HepG2 (cell line): ENCODE data around the gene NOS1AP. TPM values are rescaled to one million over a fixed set of nuclear protein-coding genes. Genes with fewer than 3 reads are reported as not detected.

Experiments used
- CCAR2 ChIP-seq: fragments of 200-400 bp; formaldehyde crosslinking; optimal IDR thresholded peaks from 2 replicates; pipeline ENCODE3; 2018; ENCODE audit warnings: low read depth, mild to moderate bottlenecking, low read length, moderate library complexity
- CSRNP1 ChIP-seq: sonication (generic); formaldehyde crosslinking; IDR thresholded peaks from 2 replicates; pipeline ENCODE4 v1.8.1; 2023; ENCODE audit warnings: mild to moderate bottlenecking, missing genetic modification reagents
- FOSL2 ChIP-seq: sonication (generic); formaldehyde crosslinking; IDR thresholded peaks from 2 replicates; pipeline ENCODE4 v1.4.0; 2020; ENCODE audit warnings: missing genetic modification reagents
- HOXA7 ChIP-seq: sonication (generic); formaldehyde crosslinking; IDR thresholded peaks from 2 replicates; pipeline ENCODE4 v1.8.1; 2022; ENCODE audit warnings: mild to moderate bottlenecking, missing genetic modification reagents, moderate library complexity
- KDM3A ChIP-seq: IDR thresholded peaks from 2 replicates; pipeline ENCODE4 v1.6.1; 2018; ENCODE audit warnings: low read depth, missing compliant biosample characterization
- KLF15 ChIP-seq: sonication (generic); formaldehyde crosslinking; IDR thresholded peaks from 2 replicates; pipeline ENCODE4 v1.8.1; 2023; ENCODE audit warnings: borderline replicate concordance, mild to moderate bottlenecking, inconsistent platforms, missing genetic modification reagents, mixed read lengths
- NCOR1 ChIP-seq: fragments of 200-600 bp; sonication (generic); IDR thresholded peaks from 2 replicates; pipeline ENCODE4 v1.7.0; 2017; ENCODE audit warnings: antibody characterized with exemption, low read length, borderline replicate concordance
- RBFOX2 ChIP-seq: fragments of 200-400 bp; formaldehyde crosslinking; IDR thresholded peaks from 2 replicates; pipeline ENCODE4 v1.6.1; 2017; ENCODE audit warnings: low read depth, mild to moderate bottlenecking, low read length
- RORA ChIP-seq: sonication (generic); formaldehyde crosslinking; IDR thresholded peaks from 2 replicates; pipeline ENCODE4 v1.5.0; 2020; ENCODE audit warnings: mild to moderate bottlenecking, missing genetic modification reagents, moderate library complexity
- SNRNP70 ChIP-seq: fragments of 200-400 bp; formaldehyde crosslinking; IDR thresholded peaks from 2 replicates; pipeline ENCODE4 v1.6.1; 2017; ENCODE audit warnings: mild to moderate bottlenecking, low read depth, low read length, moderate library complexity
- SP2 ChIP-seq: sonication (generic); formaldehyde crosslinking; IDR thresholded peaks from 2 replicates; pipeline ENCODE4 v1.5.1; 2020; ENCODE audit warnings: mild to moderate bottlenecking, missing genetic modification reagents
- TBP ChIP-seq: sonication (generic); formaldehyde crosslinking; IDR thresholded peaks from 2 replicates; pipeline ENCODE4 v1.5.0; 2020; ENCODE audit warnings: missing genetic modification reagents
- TBX3 ChIP-seq: fragments of 450-650 bp; IDR thresholded peaks from 2 replicates; pipeline ENCODE4 v1.6.1; 2017; ENCODE audit warnings: antibody characterized with exemption, mild to moderate bottlenecking, inconsistent platforms, borderline replicate concordance
- THAP11 ChIP-seq: IDR thresholded peaks from 2 replicates; pipeline ENCODE4 v1.6.1; 2016; ENCODE audit warnings: missing biosample characterization, missing genetic modification reagents
- TRIM24 ChIP-seq: sonication (generic); formaldehyde crosslinking; IDR thresholded peaks from 2 replicates; pipeline ENCODE4 v1.8.0; 2022; ENCODE audit warnings: mild to moderate bottlenecking, missing genetic modification reagents
- XRCC5 ChIP-seq: fragments of 200-400 bp; formaldehyde crosslinking; optimal IDR thresholded peaks from 2 replicates; pipeline ENCODE3; 2017; ENCODE audit warnings: mild to moderate bottlenecking, low read length
- ZMYM2 ChIP-seq: sonication (generic); formaldehyde crosslinking; IDR thresholded peaks from 2 replicates; pipeline ENCODE4 v1.8.0; 2022; ENCODE audit warnings: mild to moderate bottlenecking, missing genetic modification reagents
- ZNF205 ChIP-seq: IDR thresholded peaks from 2 replicates; pipeline ENCODE4 v1.6.1; 2018; ENCODE audit warnings: missing biosample characterization, missing genetic modification reagents
- ZNF468 ChIP-seq: sonication (generic); formaldehyde crosslinking; IDR thresholded peaks from 2 replicates; pipeline ENCODE4 v1.8.0; 2022; ENCODE audit warnings: mild to moderate bottlenecking, moderate library complexity, missing genetic modification reagents
- ZNF564 ChIP-seq: sonication (generic); formaldehyde crosslinking; IDR thresholded peaks from 2 replicates; pipeline ENCODE4 v1.8.1; 2023; ENCODE audit warnings: mild to moderate bottlenecking, missing genetic modification reagents
- ZNF572 ChIP-seq: sonication (generic); formaldehyde crosslinking; IDR thresholded peaks from 2 replicates; pipeline ENCODE4 v1.5.1; 2020; ENCODE audit warnings: mild to moderate bottlenecking, missing genetic modification reagents
- ZNF781 ChIP-seq: sonication (generic); formaldehyde crosslinking; IDR thresholded peaks from 2 replicates; pipeline ENCODE4 v1.5.1; 2020; ENCODE audit warnings: borderline replicate concordance, mild to moderate bottlenecking, missing genetic modification reagents; ENCODE audit errors: not compliant biosample characterization
- polyA plus RNA-seq, 8 experiments: library from polyadenylated mRNA; depleted of rRNA in 3 of 8; stranded (reverse) in 7 of 8; unstranded in 1 of 8; fragments of >200 nt; fragmentation: Illumina TruSeq in 4 of 8; extraction: Trizol in 4 of 8; gene quantifications; 2 replicates each; pipeline versions ENCODE4 v1.2.1 to v1.2.3, GENCODE V29; 2011 to 2016; ENCODE audit warnings: low read depth in 4 of 8, missing spikeins in 1 of 8, mixed read lengths in 1 of 8; ENCODE audit not compliant: insufficient read depth in 1 of 8
- total RNA-seq, 5 experiments: library from RNA; depleted of rRNA; stranded (reverse); fragments of >200 nt; fragmentation: Illumina TruSeq; extraction: Trizol; gene quantifications; 2 replicates each; pipeline ENCODE4 v1.2.3, GENCODE V29; 2016; ENCODE audit warnings: low read depth in 1 of 5
- TF ChIP-seq, protein P1 (sequence below): sonication (generic); formaldehyde crosslinking; IDR thresholded peaks from 2 replicates; pipeline ENCODE4 v1.8.0; 2023; ENCODE audit warnings: mild to moderate bottlenecking, missing genetic modification reagents
- TF ChIP-seq, protein P2 (sequence below): sonication (generic); formaldehyde crosslinking; IDR thresholded peaks from 2 replicates; pipeline ENCODE4 v1.8.1; 2023; ENCODE audit warnings: mild to moderate bottlenecking, moderate library complexity, missing genetic modification reagents
- TF ChIP-seq, protein P3 (sequence below): sonication (generic); formaldehyde crosslinking; IDR thresholded peaks from 2 replicates; pipeline ENCODE4 v1.8.1; 2022; ENCODE audit warnings: low read depth, mild to moderate bottlenecking, missing genetic modification reagents

Gene NOS1AP
- total and polyA plus RNA-seq, 2 of the 13 experiments (the other 11 are each of a cell fraction or from before 2014, with no cell fraction given) = 2.0 to 3.3 TPM

GRCh38 chr1:162197041-162197531 lies 127.6 kb downstream of the NOS1AP start (continued):
- TF ChIP-seq SP2 (CRISPR knock-in tag) (no peak), TRIM24 (no peak), SNRNP70 (no peak), XRCC5 (no peak), ZNF564 (CRISPR knock-in tag) (no peak), NCOR1 (peak; percentile 80; the same call in 1 of the 2 replicates), THAP11 (CRISPR knock-in tag) (peak; percentile 41; the same call in 1 of the 2 replicates), ZNF572 (CRISPR knock-in tag) (no peak), KLF15 (no peak), ZNF468 (no peak), CCAR2 (no peak), ZMYM2 (CRISPR knock-in tag) (no peak), HOXA7 (CRISPR knock-in tag) (no peak), FOSL2 (CRISPR knock-in tag) (no peak), KDM3A (CRISPR knock-in tag) (no peak), CSRNP1 (CRISPR knock-in tag) (no peak), ZNF781 (CRISPR knock-in tag) (no peak), ZNF205 (CRISPR knock-in tag) (no peak), TBX3 (peak; percentile 64; the same call in 1 of the 2 replicates), TBP (CRISPR knock-in tag) (no peak), RORA (CRISPR knock-in tag) (no peak), RBFOX2 (no peak)
- TF ChIP-seq, protein P1, sequence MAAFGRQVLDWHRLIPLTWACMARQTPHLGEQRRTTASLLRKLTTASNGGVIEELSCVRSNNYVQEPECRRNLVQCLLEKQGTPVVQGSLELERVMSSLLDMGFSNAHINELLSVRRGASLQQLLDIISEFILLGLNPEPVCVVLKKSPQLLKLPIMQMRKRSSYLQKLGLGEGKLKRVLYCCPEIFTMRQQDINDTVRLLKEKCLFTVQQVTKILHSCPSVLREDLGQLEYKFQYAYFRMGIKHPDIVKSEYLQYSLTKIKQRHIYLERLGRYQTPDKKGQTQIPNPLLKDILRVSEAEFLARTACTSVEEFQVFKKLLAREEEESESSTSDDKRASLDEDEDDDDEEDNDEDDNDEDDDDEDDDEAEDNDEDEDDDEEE = no peak
- TF ChIP-seq, protein P2, sequence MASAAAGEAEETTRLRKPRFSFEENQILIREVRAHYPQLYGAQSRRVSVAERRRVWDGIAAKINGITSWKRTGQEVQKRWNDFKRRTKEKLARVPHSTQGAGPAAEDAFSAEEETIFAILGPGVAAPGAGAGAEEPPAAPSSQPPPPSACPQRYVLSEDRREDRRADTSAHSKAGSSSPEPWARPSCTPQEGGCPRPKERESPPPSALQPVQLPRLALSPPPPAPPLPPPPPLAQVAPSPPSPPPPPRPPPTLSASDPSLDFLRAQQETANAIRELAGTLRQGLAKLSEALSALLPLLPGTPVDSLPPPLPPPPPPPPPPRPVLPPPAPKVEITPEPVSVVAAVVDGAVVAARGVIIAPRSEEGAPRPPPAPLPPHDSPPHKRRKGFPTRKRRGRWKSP (CRISPR knock-in tag) = 0 out of 2 replicates have a peak, but pooled peaks have one; percentile 43
- TF ChIP-seq, protein P3, sequence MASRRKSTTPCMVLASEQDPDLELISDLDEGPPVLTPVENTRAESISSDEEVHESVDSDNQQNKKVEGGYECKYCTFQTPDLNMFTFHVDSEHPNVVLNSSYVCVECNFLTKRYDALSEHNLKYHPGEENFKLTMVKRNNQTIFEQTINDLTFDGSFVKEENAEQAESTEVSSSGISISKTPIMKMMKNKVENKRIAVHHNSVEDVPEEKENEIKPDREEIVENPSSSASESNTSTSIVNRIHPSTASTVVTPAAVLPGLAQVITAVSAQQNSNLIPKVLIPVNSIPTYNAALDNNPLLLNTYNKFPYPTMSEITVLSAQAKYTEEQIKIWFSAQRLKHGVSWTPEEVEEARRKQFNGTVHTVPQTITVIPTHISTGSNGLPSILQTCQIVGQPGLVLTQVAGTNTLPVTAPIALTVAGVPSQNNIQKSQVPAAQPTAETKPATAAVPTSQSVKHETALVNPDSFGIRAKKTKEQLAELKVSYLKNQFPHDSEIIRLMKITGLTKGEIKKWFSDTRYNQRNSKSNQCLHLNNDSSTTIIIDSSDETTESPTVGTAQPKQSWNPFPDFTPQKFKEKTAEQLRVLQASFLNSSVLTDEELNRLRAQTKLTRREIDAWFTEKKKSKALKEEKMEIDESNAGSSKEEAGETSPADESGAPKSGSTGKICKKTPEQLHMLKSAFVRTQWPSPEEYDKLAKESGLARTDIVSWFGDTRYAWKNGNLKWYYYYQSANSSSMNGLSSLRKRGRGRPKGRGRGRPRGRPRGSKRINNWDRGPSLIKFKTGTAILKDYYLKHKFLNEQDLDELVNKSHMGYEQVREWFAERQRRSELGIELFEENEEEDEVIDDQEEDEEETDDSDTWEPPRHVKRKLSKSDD (CRISPR knock-in tag) = no peak
